ENCODE results near the gene PPP1R9A.

PPP1R9A gene

DNA sequence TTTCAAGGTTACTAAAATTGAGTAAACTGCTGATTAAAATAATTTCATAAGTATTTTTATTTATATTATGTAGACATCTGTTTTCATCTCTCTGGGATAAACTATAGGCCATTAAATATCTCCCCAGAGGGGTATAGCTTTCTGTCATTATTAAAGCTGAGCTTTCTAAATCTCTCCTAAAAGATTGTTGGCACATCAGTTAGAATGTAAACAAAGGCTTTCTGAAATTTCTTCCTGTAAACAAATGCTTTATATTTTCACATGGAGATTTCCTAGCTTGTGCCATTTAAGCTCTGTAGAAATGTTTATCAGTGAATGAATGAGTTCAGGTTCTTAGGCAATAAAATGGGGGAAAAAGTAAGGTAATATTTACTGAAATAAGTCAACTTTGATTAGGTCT, 35.7 kb downstream of the PPP1R9A start:
- TF ChIP-seq, protein P1, sequence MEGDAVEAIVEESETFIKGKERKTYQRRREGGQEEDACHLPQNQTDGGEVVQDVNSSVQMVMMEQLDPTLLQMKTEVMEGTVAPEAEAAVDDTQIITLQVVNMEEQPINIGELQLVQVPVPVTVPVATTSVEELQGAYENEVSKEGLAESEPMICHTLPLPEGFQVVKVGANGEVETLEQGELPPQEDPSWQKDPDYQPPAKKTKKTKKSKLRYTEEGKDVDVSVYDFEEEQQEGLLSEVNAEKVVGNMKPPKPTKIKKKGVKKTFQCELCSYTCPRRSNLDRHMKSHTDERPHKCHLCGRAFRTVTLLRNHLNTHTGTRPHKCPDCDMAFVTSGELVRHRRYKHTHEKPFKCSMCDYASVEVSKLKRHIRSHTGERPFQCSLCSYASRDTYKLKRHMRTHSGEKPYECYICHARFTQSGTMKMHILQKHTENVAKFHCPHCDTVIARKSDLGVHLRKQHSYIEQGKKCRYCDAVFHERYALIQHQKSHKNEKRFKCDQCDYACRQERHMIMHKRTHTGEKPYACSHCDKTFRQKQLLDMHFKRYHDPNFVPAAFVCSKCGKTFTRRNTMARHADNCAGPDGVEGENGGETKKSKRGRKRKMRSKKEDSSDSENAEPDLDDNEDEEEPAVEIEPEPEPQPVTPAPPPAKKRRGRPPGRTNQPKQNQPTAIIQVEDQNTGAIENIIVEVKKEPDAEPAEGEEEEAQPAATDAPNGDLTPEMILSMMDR (IDR thresholded peaks at IDR 0.05; ENCODE audit: low read depth, low read length, missing control alignments): no peak
- in situ Hi-C loops (cut with HindIII; ENCODE audit: low sequenced_read_pairs): no loop called here
- no peak overlapping the region for H3K4me3 ChIP-seq (ENCODE audit: low read depth, low read length)
- DNase-seq (ENCODE audit: low read depth): no peak

DNA sequence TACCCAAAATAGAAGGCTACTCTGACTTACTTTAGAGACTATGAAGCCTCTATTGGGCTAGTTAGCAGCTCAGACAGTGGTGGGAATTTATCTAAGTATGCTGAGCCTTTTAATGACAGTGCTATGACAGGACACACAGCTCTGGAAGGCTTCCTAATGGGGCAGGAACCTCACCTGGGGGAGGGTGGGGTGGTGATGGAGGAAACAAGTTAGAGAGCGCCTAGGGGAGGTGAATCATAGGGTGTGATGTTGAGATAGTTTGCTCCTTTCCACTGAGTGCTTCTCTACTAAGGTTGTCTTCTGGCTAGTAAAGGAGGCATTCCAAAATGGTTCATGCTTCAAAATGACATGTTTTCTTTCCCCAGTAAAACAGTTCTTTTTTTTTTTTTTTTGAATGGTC, 42.1 kb downstream of the PPP1R9A start:
- DNase-seq (ENCODE audit: low read depth): no peak
- TF ChIP-seq, protein P1 (IDR thresholded peaks at IDR 0.05; ENCODE audit: low read depth, low read length, missing control alignments): no peak
- H3K4me3 ChIP-seq (ENCODE audit: low read depth, low read length): no peak overlapping the region
- in situ Hi-C loops (cut with HindIII; ENCODE audit: low sequenced_read_pairs): no loop called here

DNA sequence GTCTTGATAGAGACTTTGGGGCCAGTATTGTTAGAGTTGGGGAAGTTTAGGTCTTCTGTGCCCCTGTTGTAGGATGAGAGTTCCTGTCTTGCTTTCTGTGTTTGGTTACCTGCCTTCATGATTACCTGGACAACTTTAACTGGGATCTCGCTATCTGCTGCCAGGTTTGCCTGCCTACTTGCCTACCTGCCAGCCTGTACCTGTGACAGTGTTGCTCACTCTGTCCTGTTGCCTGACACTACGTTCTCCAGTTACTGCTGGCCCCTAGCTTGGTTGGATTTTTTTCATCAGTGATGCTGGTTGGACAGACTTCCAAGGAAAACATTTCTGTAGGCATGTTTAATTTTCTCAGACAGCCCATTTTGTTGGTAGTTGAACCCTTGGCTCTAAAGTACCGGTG, 48.4 kb downstream of the PPP1R9A start:
- TF ChIP-seq, protein P1 (IDR thresholded peaks at IDR 0.05; ENCODE audit: low read depth, low read length, missing control alignments): no peak
- in situ Hi-C loops (cut with HindIII; ENCODE audit: low sequenced_read_pairs): no loop called here
- no peak overlapping the region for H3K4me3 ChIP-seq (ENCODE audit: low read depth, low read length)
- DNase-seq (ENCODE audit: low read depth): no peak

DNA sequence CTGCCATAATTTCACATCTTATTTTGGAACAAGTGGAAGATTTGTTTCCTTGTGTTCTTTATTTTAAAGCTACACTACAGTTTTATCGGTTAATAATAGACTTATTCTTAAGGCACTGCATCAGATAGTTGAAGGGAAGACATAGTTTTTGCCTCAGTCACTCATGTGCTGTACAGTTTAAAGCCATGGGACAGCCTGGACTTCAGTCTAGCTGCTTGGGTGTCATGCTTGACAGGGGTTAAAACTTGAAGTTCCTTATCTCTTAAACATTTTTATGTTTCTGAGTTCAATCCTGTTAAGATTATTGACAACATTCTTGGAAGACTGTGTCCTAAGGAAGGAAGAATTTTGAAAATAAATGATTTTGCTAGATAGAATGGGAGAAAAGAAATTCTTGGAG, 49.7 kb downstream of the PPP1R9A start:
- in situ Hi-C loops (cut with HindIII; ENCODE audit: low sequenced_read_pairs): no loop called here
- no peak for DNase-seq (ENCODE audit: low read depth)
- TF ChIP-seq, protein P1 (IDR thresholded peaks at IDR 0.05; ENCODE audit: low read depth, low read length, missing control alignments): no peak
- H3K4me3 ChIP-seq (ENCODE audit: low read depth, low read length): no peak overlapping the region

DNA sequence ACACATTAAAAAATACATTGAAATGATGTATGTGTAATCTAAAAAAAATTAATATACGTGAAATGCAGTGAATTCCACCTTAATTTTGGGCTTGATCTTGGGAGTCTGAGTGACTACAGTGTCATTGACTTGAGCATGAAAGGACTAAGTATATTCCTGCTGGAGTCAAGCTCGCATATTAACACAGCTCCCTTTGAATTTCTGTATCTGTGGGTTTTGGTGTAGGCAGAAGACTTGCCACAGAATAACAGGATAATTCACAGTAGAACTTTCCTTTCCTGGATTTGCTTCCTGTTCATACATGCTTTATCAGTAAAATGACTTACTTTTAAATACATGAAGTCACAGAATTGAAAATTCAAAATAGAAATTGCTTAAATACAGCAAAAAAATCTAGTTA, 55.3 kb downstream of the PPP1R9A start:
- TF ChIP-seq, protein P1 (IDR thresholded peaks at IDR 0.05; ENCODE audit: low read depth, low read length, missing control alignments): no peak
- no peak overlapping the region for H3K4me3 ChIP-seq (ENCODE audit: low read depth, low read length)
- in situ Hi-C loops (cut with HindIII; ENCODE audit: low sequenced_read_pairs): no loop called here
- DNase-seq (ENCODE audit: low read depth): no peak

DNA sequence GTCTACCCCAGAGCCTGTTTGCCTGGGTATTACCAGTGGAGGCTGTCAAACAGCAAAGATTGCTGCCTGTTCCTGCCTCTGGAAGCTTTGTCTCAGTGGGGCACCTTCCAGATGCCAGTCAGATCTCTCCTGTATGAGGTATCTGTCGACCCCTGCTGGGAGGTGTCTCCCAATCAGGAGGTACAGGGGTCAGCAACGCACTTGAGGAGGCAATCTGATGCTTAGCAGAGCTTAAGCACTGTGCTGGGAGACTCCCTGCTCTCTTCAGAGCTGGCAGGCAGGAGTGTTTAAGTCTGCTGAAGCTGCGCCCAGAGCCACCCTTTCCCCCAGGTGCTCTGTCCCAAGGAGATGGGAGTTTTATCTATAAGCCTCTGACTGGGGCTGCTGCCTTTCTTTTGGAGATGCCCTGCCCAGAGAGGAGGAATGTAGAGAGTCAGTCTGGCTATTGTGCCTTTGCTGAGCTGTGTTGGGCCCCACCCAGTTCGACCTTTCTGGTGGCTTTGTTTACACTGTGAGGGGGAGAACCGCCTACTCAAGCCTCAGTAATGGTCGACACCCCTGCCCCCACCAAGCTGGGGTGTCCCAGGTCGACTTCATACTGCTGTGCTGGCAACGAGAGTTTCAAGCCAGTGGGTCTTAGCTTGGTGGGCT, 62.2 kb downstream of the PPP1R9A start:
- no peak overlapping the region for H3K4me3 ChIP-seq (ENCODE audit: low read depth, low read length)
- in situ Hi-C loops (cut with HindIII; ENCODE audit: low sequenced_read_pairs): no loop called here
- no peak for DNase-seq (ENCODE audit: low read depth)
- TF ChIP-seq, protein P1 (IDR thresholded peaks at IDR 0.05; ENCODE audit: low read depth, low read length, missing control alignments): no peak

Measured in astrocyte of the cerebellum (primary cell).